Cardiac muscle cell (in vitro differentiated cells and primary cell): ENCODE data around the gene GKN2. TPM values are rescaled to one million over a fixed set of nuclear protein-coding genes. Genes with fewer than 3 reads are reported as not detected.

Source experiments
- DNase-seq, 2 donors: peaks; one replicate each; pipeline versions ENCODE4 v3.0.0 to v3.0.0-alpha.2; 2010 to 2017; ENCODE audit warnings: low read depth in 1 of 2, low spot score in 1 of 2
- H3K27ac ChIP-seq: fragments of 200-600 bp; sonication (generic); 2 replicates; pipeline ENCODE4 v1.5.1; 2016
- H3K27me3 ChIP-seq: fragments of 200-600 bp; sonication (generic); 2 replicates; pipeline ENCODE4 v1.6.0; 2016; ENCODE audit warnings: control low read depth
- H3K36me3 ChIP-seq: fragments of 200-600 bp; sonication (generic); 2 replicates; pipeline ENCODE4 v1.5.1; 2016; ENCODE audit warnings: control low read depth
- H3K4me1 ChIP-seq: fragments of 200-600 bp; sonication (generic); 2 replicates; pipeline ENCODE4 v1.8.1; 2017; ENCODE audit warnings: low read depth, mild to moderate bottlenecking, mixed run types
- H3K4me3 ChIP-seq: fragments of 200-600 bp; sonication (generic); 2 replicates; pipeline ENCODE4 v1.5.1; 2016; ENCODE audit warnings: mild to moderate bottlenecking
- H3K9me3 ChIP-seq: fragments of 200-600 bp; sonication (generic); 2 replicates; pipeline ENCODE4 v1.5.1; 2017; ENCODE audit warnings: low read depth, mild to moderate bottlenecking, control low read depth
- polyA plus RNA-seq: library from polyadenylated mRNA; unstranded; fragments of >200 nt; fragmentation: Nextera tagmentation; extraction: Ambion mirVana; gene quantifications from 2 replicates; pipeline ENCODE4 v1.2.1, GENCODE V29; 2016
- total RNA-seq: library from RNA; depleted of rRNA; stranded (reverse); fragments of >200 nt; gene quantifications from 2 replicates; pipeline ENCODE4 v1.2.3, GENCODE V29; 2016
- TF ChIP-seq, protein P1 (sequence below): IDR thresholded peaks from 2 replicates; pipeline ENCODE4 v1.5.1; 2012; ENCODE audit warnings: low read depth, mild to moderate bottlenecking, low read length

The GKN2 gene
- total and polyA plus RNA-seq, 2 experiments from 2014 or later, result not detected

DNA sequence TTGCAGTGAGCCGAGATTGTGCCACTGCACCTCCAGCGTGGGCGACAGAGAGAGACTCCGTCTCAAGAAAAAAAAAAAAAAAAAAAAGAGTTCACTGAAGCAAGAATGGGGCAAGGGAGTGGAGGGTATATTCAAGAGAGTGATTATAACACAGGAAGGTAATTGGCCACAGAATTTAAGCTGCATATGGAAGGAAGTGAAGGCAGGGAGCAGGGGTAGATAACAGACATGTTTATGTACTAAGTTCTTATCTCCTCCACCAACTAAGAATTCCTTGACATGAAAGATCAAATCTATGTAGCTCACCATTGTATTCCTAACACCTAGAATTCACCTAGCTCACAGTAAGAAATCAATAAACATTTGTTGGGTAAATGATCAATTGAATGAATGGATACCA lies 37.3 kb downstream of the GKN2 start:
- Histone ChIP-seq H3K4me3 (no peak overlapping the region), H3K4me1 (peaks cover 8% of the 10 kb centered on the region), H3K27me3 (no peaks in the 10 kb centered on the region), H3K27ac (no peak overlapping the region), H3K36me3 (no peaks in the 10 kb centered on the region), H3K9me3 (no peaks in the 10 kb centered on the region)
- TF ChIP-seq, protein P1, sequence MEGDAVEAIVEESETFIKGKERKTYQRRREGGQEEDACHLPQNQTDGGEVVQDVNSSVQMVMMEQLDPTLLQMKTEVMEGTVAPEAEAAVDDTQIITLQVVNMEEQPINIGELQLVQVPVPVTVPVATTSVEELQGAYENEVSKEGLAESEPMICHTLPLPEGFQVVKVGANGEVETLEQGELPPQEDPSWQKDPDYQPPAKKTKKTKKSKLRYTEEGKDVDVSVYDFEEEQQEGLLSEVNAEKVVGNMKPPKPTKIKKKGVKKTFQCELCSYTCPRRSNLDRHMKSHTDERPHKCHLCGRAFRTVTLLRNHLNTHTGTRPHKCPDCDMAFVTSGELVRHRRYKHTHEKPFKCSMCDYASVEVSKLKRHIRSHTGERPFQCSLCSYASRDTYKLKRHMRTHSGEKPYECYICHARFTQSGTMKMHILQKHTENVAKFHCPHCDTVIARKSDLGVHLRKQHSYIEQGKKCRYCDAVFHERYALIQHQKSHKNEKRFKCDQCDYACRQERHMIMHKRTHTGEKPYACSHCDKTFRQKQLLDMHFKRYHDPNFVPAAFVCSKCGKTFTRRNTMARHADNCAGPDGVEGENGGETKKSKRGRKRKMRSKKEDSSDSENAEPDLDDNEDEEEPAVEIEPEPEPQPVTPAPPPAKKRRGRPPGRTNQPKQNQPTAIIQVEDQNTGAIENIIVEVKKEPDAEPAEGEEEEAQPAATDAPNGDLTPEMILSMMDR, result no peak
- no peak for DNase-seq

DNA sequence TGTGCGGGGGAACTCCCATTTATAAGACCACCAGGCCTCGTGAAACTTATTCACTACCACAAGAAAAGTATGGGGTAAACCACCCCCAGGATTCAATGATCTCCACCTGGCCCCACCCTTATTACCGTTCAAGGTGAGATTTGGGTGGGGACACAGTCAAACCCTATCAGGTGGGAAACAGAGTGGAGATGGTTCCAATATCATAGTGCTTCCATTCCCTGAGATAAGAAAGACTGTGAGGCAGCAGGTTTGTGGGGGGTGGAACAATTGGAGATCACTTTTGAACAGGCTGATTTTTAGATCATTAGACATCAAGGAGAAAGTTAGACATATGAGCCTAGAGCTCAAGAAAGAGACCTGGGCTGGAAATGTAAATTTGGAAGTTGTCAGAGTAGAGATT lies 39.3 kb downstream of the GKN2 start:
- no peak for DNase-seq
- H3K4me1 ChIP-seq, result peaks cover 8% of the 10 kb centered on the region
- TF ChIP-seq, protein P1, result no peak

DNA sequence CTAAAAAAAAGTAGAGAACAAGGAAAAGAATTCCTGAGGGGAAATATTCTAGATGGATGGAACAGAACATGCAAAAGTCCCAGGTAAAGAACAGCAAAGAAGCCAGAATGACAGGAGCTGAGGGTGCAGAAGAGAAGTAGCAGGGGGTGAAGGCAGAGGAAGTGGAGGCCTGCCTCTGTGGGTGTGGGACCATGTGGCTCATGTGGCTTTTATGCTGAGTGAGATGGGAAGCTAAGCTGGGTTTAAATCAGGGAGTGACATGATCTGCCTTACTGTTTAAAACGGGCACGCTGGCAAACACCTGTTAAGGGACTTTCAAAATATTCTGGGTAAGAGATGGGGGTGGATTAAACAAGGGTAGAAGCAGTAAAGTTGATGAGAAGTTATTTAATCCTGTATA lies 40.0 kb downstream of the GKN2 start:
- Histone ChIP-seq H3K4me3 (no peak overlapping the region), H3K36me3 (no peaks in the 10 kb centered on the region), H3K27ac (no peak overlapping the region), H3K27me3 (no peaks in the 10 kb centered on the region), H3K9me3 (no peaks in the 10 kb centered on the region), H3K4me1 (peaks cover 8% of the 10 kb centered on the region)
- no peak for DNase-seq
- TF ChIP-seq, protein P1, result no peak

More for the DNA sequence above, 39.3 kb downstream of the GKN2 start:
- no peak overlapping the region for H3K4me3 ChIP-seq
- H3K36me3 ChIP-seq, result no peaks in the 10 kb centered on the region
- H3K27ac ChIP-seq, result no peak overlapping the region
- no peaks in the 10 kb centered on the region for H3K9me3 ChIP-seq
- no peaks in the 10 kb centered on the region for H3K27me3 ChIP-seq

DNA sequence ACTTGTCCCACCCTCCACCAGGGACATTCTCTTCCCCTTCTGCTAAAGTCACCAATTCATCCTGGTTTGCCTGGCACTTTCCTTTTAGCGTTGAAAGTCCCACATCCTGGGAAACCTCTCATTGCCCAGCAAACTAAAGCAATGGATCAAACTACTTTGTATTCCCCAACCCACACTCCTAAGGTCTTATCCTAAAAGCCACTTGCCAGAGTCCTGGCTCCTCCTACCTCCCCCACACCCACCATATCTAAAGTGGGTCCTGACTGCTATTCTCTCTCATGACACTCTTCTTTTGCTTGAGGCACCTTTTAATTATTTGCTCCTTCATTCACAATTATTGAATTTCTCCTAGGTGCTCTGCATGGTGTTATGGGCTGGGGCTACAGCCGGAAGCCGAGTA lies 40.6 kb downstream of the GKN2 start:
- DNase-seq, result no peak
- no peak overlapping the region for H3K27ac ChIP-seq
- TF ChIP-seq, protein P1, result no peak
- no peaks in the 10 kb centered on the region for H3K27me3 ChIP-seq
- no peaks in the 10 kb centered on the region for H3K9me3 ChIP-seq
- no peak overlapping the region for H3K4me3 ChIP-seq
- no peaks in the 10 kb centered on the region for H3K36me3 ChIP-seq
- peaks cover 8% of the 10 kb centered on the region for H3K4me1 ChIP-seq

DNA sequence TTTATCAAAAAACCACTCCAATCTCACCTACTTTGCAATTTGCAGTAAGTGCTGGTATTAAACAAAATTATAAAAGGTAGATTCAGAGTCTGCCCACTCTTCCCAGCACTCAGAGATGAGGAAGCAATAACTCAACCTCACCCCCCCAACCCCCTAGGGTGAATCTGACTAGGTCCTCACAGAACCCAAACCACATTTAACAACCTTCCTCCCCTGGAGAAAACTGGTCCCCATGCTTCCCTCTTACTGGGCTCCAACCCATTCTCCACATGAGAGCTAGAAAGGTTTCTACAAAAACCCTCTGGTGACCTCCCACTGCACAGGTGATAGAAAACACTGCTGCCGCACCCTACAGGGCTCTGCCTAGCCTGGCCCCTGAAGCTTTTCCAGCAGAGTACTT lies 41.0 kb downstream of the GKN2 start:
- Histone ChIP-seq H3K4me1 (peaks cover 11% of the 10 kb centered on the region), H3K36me3 (no peaks in the 10 kb centered on the region), H3K27me3 (no peaks in the 10 kb centered on the region), H3K9me3 (no peaks in the 10 kb centered on the region), H3K27ac (no peak overlapping the region), H3K4me3 (no peak overlapping the region)
- TF ChIP-seq, protein P1, result no peak
- no peak for DNase-seq

DNA sequence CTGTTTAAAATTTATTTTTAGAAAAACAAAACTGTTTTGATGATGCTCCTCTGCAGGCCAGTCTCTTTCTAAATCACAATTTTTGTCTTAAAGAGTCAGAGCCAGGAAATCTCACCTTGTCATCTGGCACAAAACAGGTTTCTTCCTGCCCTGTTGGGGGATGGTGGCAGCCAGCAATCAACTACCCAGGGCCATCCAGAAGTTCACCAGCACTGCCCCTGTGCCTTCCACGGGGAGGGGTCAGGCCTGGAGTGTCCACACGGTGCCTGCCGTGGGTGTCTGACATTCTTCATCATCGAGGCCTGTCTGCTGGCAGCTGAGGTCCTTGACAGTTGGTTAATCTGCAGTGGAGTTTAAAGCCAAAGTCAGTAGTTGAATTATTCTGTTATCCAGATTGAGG lies 41.4 kb downstream of the GKN2 start:
- no peak overlapping the region for H3K4me3 ChIP-seq
- no peaks in the 10 kb centered on the region for H3K9me3 ChIP-seq
- DNase-seq, result no peak
- TF ChIP-seq, protein P1, result no peak
- no peaks in the 10 kb centered on the region for H3K36me3 ChIP-seq
- H3K27ac ChIP-seq, result no peak overlapping the region
- peaks cover 14% of the 10 kb centered on the region for H3K4me1 ChIP-seq
- H3K27me3 ChIP-seq, result no peaks in the 10 kb centered on the region
